Adrenal gland (tissue), 5 donors: ENCODE results near the gene SIGLECL1.
"Not testable (repeated sequence)": the region's sequence is repeated elsewhere in the genome, so short reads cannot be mapped to it uniquely, and the experiment has no call there.

Source experiments
- POLR2A ChIP-seq, 2 donors: fragments of 450-650 bp; IDR thresholded peaks; one replicate each; pipeline ENCODE4 v1.6.1; 2017; ENCODE audit warnings: antibody characterized with exemption in 2 of 2, mild to moderate bottlenecking in 2 of 2, moderate library complexity in 1 of 2
- TF ChIP-seq, protein P1 (sequence below), 6 experiments: fragments of 450-650 bp in 4 of 6; fragments of 200-600 bp in 2 of 6; sonication (generic) in 1 of 6; IDR thresholded peaks; 1 replicate in 5 of 6; 2 replicates in 1 of 6; pipeline versions ENCODE4 v1.5.1 to v1.8.0; 2016 to 2021; ENCODE audit warnings: antibody characterized with exemption in 6 of 6, mild to moderate bottlenecking in 2 of 6, moderate library complexity in 1 of 6
- donor health status: DM: no; HTN: no; CAD: no.

- TF ChIP-seq, protein P1, sequence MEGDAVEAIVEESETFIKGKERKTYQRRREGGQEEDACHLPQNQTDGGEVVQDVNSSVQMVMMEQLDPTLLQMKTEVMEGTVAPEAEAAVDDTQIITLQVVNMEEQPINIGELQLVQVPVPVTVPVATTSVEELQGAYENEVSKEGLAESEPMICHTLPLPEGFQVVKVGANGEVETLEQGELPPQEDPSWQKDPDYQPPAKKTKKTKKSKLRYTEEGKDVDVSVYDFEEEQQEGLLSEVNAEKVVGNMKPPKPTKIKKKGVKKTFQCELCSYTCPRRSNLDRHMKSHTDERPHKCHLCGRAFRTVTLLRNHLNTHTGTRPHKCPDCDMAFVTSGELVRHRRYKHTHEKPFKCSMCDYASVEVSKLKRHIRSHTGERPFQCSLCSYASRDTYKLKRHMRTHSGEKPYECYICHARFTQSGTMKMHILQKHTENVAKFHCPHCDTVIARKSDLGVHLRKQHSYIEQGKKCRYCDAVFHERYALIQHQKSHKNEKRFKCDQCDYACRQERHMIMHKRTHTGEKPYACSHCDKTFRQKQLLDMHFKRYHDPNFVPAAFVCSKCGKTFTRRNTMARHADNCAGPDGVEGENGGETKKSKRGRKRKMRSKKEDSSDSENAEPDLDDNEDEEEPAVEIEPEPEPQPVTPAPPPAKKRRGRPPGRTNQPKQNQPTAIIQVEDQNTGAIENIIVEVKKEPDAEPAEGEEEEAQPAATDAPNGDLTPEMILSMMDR (IDR thresholded peaks at IDR 0.05) = not testable (repeated sequence)
- TF ChIP-seq POLR2A (IDR thresholded peaks at IDR 0.05) = not testable (repeated sequence)
These were observed 25.9 kb upstream of the SIGLECL1 start, which contains the start of gene CD33 for GRCh38 chr19:51224898-51225393.
